ENCODE data around the gene RCAN2.
"Not testable (repeated sequence)": the region's sequence is repeated elsewhere in the genome, so short reads cannot be mapped to it uniquely, and the experiment has no call there.

The RCAN2 gene

DNA sequence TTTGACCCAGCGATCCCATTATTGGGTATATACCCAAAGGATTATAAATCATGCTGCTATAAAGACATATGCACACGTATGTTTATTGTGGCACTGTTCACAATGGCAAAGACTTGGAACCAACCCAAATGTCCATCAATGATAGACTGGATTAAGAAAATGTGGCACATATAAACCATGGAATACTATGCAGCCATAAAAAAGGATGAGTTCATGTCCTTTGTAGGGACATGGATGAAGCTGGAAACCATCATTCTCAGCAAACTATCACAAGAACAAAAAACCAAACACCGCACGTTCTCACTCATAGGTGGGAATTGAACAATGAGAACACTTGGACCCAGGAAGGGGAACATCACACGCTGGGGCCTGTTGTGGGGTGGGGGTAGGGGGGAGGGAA, 103.5 kb downstream of the RCAN2 start:
- DNase-seq (ENCODE audit: low read depth in 2 of 2) = not testable (repeated sequence)

DNA sequence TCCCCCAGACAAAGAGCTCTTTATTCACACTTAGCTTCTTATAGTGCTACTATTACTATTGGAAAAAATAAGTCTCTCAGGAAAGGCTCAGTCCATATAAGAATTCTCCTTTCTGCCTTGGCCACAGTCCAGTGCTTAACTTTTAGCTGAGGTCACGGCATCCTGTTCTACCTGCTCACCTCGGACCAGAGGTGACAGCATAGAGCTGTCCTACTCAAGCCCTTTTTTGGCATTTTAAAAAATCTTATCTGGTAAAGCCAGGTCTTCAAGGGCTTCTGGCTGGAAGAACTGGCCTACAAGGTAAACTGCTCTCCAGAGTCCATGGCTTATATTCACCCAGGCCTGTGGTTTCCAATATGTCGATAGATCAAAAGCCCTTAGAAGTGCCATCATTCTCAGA, 109.7 kb downstream of the RCAN2 start:
- DNase-seq (ENCODE audit: low read depth in 2 of 2) = no peak

DNA sequence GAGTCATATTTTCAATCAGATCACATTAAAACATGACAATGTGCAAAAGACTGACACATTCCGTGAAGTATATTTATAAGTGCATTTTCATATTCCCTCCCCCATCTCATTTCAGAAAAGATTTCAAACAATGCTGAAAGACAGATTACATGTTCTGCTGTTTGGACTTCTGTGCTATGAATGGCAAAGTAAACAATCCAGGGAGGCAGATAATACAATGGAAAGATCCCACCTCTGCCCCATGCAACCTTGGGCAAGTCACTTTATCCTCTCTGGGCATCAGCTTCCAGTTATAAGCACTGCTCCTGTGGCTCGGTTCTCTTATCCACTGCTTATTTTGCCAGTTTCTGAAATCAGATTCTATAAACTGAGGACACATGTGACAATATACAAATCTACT, 110.2 kb downstream of the RCAN2 start:
- no peak for DNase-seq (ENCODE audit: low read depth in 2 of 2)

DNA sequence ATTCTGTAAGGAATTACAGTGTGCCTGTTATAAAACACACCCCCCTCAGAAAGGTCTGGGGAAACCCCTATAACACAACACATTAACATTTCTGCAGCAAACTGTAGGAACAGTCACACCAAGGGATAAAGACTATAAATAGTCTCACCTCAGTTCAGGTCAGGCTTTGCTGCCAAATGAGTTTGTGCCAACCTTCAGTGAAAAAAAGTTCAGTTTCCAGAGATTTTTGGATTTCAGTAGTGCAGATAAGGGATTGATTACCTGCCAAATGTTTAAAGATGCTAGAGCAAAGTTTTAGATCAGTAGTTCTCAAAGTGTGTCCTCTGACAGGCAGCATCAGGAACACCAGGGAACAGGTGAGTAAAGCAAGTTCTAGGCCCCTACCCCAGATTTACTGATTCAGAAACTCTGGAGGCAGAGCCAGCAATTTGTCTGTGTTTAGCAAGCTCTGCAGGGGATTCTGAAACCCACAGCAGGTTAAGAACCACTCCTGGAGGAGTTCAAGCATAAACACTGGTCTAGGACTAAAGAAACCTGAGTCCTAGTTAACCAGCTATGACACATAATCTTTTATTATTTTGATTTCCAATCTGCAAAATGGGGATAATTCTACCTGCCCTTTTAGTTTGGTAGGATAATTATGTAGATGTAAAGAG, 111.0 kb downstream of the RCAN2 start:
- DNase-seq (ENCODE audit: low read depth in 2 of 2) = no peak

DNA sequence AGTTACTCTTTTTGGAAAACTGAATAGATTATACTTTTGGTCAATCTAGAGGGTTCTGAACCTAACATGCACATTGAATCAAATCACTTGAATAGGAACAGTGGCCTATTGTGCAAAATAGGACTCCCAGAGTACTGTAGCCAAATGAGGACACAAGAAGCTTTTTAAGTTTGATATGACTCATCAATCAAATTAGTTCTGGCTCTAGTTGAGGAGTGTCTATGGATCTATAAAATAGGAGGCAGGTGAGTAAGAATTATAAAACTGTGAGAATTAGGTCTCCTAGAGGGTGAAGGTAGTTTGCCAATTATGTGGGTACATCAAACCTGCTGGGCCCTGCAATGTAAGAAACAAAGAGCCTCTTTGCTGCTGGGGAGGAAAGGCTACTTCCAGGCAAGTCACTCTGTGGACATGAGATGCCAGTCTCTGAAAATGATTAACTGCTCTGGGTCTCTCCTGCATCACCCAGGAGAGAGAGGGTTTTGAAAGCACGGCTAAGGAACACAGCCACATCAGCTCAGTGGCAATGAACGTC, 112.3 kb downstream of the RCAN2 start:
- no peak for DNase-seq (ENCODE audit: low read depth in 2 of 2)

DNA sequence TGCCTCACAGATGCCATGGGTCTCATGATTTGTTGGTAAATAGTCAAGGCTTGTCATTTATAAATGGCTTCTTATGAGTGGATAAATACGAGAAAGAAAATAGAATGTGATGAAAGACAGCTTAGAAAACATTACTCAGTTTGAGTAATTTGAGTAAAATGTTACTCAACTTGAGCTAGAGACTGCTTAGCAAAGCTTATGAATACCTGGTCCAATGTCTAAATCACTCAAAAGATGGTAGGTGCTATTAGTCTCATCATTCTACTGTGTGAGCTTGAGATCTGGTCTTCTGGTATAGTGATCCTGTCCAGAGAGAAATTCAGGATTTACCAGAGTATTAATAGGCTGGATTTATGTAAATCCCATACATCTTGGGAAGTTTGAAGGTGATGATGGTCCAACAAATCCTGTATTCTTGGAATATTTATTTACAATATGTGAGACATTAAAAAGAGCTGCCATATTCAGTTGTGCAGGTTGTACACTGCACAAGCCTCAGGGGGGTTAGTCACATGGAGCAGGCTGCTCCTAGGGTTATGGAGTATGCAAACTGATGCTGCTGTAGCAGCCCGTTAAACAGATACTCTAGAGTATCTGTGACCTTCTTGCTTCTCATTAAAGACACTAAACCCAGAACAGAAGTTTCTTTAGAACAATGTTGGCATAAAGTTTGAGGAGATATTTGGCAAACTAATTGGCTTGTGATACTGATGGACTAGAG, 112.9 kb downstream of the RCAN2 start:
- no peak for DNase-seq (ENCODE audit: low read depth in 2 of 2)

DNA sequence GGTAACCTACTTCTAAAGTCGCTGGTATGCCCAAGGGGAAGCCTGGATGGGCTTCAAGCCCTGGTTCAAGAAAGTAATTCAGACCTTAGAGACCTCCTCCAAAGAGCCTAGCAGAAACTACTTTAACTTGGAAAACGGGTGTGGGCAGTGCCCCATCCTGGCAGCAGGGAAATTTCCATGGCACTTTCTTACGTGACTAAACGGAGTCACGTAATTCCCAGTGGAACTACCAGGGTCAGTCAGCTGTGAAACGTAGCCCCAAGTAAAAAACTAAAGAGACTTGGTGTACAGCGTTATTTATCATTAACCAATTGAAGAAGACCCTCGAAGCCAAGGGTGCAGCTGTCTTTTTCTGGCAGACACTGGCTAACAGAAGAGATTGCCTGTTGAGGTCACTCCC, 114.0 kb downstream of the RCAN2 start:
- DNase-seq (ENCODE audit: low read depth in 2 of 2) = no peak

DNA sequence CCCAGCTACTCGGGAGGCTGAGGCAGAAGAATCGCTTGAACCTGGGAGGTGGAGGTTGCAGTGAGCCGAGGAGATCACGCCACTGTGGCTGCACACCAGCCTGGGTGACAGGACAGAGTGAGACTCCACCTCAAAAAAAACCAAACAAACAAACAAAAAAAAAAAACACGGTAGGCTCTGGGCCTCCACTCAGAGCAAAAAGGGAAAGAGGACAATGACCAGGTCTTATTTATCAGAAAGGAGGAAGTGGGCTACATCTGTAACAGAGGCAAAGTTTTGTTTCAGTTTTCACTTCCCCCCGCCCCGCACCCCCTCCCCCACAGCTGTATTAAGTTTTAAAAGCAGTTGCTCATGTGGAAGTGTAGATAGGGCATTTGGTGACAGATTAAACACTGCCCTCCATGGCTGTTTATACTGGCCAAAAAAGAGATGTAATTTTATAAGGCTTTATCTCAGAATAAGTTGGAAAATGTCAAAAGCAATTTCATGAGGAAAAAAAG, 114.6 kb downstream of the RCAN2 start:
- DNase-seq (ENCODE audit: low read depth in 2 of 2) = no peak

DNA sequence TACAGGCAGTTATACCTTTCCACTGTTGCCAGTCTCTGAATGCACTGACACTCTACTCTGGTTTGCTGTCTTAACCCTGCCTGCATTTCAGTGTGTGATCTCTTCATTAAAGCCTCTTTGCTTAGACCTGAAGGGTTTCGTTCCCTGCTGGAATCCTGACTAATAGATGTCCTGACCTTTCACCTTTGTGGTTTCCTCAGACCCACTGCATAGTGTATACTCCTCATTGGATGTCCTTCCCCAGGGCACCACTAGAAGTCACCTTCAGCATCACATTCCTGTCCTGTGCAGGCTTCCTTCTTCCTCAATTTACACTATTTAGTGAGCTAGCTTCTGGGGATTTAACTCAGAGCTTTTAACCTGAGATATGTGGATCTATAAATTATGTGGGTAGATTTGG, 120.6 kb downstream of the RCAN2 start:
- DNase-seq (ENCODE audit: low read depth in 2 of 2) = no peak

DNA sequence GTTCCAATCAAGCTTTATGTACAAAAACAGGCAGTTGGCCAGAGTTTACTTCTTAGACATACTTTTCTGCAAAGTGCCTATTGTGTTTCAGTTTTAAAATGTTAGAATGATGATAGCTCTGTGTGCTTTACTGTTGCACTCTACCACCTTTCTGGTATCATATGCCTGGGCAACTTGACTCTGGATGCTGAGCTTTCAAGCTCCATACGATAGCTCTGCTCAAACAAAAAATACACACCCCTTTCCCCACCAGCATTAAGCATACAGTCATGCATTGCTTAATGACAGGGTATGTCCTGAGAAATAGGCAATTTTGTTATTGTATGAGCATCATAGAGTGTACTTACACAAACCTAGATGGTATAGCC, 123.1 kb downstream of the RCAN2 start:
- DNase-seq (ENCODE audit: low read depth in 2 of 2) = no peak

DNA sequence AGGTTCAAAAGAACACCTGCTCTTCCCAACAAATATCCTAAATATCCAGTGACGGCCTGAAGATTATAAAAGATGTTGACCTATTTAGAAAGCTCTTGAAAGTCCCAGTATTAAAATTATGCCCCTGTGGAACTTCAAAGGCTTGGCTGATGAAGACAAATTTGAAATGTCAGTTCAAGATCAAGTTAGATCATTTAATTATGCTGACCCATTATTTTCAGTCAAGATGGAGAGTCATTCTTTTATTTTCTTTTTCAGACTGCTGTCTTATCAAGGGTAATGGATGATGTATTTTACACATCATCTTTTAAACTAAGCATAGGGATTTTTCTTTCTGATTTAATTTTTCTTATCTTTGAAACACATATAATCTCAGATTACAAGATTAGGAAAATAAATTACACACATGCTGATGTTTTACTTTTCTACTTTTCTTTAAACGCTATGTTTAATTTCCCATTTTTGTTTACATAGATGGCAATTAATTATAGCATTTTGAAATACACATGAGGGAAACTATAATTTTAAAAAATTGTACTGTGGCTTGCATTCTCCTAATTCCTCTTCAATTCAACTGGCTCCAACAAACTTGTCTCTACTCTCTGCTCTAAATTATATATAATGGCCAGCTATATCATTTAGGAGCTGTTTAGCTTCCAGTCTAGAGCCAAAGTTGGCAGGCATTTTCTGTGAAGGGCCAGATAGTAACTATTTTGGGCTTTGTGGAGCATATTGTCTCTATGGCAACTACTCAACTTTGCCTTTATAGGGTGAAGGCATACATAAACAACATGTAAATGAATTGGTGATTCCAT, 123.7 kb downstream of the RCAN2 start:
- DNase-seq (ENCODE audit: low read depth in 2 of 2) = no peak

DNA sequence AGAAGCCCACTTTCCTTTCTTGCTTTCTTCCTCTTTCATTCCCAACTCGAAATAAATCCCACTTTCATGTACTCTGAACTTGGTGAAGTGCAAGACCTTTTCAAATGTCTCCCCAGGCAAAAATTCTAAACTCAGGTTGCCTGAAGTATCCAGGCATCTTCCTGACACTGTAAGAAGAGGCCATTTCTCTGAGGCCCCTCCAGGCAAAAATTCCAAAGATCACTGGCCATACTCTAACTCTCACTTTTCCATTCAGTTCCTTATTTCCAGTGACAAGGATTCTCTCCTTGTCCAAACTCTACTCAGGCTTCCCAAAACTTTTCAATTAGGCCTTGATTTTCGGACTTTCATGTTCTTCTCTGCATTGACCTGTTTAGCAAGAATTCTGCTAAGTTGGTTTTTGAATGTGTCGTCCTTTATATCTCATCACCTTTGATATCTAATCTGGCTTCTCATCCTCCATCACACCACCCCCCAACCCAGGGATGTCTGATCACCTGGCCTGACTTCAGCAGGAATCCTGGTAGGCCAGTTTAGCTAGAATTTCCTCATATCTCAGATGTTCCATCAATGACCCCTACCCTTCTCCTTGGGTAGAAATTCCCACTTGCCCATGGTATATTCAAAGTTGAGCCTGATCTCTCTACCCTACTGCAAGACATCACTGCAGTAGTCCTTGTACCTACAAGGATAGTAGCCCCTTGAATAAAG, 124.9 kb downstream of the RCAN2 start:
- DNase-seq (ENCODE audit: low read depth in 2 of 2) = no peak

DNA sequence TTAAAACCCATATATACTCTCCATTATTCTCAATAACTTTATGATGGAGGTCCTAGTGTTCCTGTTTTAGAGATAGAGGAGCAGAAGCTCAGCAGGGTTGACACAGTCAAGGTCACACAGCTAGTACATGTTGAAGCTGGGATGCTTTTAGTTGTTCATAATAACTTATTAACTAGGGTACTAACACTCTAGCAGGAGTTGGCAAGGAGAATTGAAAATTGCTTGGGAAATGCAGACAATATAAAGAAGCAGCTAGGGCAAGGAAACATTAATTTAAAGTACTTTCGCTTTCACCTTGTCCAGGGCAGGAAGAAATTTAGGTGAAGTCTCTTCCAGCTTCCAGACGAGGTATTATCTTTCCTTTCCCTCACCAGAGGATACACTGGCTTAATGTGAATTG, 133.7 kb downstream of the RCAN2 start:
- DNase-seq (ENCODE audit: low read depth in 2 of 2) = no peak

DNA sequence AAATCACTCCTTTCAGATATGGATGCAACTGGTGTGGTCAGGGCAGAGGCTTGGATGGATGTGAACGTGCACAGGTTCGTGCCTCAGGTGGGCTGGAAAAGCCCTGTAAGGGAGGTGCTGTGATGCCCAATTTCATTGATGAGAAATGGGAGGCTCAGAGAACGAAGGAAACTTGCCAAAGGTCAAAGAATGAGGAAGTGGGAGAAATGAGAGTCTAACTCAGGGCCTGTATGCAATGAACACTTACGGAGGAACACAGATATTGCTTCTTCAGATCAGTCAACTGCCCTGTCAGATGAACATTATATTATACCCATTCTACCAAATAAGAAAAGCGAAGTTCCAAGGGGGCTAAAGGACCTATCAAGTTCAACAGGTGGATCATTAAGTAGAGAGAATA, 134.7 kb downstream of the RCAN2 start:
- no peak for DNase-seq (ENCODE audit: low read depth in 2 of 2)

DNA sequence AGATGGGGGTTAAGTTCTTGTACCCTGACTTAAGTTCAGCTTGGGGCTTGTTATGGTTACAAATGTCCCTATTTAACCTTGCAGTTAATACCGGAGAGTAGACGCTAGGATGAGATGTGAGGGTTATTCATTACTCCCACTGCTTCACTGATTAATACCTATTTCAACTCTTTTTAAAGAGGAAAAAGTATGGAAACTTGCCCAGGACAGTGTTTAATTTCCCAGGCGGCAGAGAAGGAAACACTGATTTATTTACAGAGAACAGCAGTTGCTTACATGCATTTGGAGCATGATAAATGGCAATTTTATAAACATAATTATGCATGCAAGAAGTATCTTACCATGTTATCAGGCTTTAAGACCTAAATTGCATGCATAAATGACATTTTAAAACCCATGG, 137.7 kb downstream of the RCAN2 start:
- no peak for DNase-seq (ENCODE audit: low read depth in 2 of 2)

DNA sequence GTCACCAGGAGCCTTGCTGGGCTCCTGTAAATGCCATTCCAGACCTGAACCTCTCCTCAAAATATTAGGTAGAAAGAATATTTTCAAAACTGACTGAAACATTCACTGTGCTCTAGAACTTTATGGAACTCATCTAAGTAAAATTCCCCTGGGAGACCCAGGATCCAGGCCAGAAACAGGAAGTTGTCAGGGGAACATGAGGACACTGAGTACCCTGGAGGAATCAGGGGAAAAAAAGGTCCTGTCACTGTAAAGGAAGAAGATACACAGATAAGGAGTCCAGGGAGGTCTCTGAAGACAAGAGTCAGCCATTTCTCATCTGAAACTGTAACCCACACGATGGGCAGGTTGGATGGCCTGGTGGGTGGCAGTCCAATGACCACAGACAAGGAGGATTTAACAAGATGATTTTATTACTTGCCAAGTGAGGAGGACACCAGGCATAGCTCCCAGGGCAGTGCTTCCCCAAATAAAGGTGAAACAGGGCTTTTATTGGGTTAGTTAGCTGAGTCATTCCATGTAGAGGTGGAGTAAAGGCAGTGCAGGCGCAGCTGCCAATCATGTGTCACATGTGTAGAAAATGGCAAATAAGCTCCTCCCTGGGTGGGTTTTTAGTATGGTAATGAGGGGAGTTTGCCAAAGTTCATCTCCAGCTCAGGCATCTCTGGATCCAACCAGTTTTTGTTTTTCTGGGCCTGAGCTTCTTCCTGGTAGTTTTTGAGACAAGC, 138.5 kb downstream of the RCAN2 start:
- DNase-seq (ENCODE audit: low read depth in 2 of 2) = no peak

DNA sequence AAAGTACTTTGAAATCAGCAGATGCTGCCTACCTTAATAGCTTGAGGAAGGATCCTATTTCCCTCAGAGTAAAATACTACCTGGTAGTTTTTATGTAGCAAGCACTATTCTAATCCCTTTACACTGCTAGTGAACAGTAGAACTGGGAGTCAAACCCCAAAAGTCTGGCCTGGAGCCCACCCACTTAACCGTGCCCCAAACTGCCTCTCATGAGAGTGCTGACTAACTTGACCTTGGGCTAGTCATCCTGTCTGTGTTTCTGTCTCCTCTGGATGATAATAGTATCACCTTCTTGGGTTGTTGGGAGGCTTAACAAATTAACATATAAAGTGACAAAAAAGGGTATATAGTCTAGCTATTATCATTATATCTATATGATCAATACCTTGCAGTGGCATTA, 140.5 kb downstream of the RCAN2 start:
- DNase-seq (ENCODE audit: low read depth in 2 of 2) = no peak

DNA sequence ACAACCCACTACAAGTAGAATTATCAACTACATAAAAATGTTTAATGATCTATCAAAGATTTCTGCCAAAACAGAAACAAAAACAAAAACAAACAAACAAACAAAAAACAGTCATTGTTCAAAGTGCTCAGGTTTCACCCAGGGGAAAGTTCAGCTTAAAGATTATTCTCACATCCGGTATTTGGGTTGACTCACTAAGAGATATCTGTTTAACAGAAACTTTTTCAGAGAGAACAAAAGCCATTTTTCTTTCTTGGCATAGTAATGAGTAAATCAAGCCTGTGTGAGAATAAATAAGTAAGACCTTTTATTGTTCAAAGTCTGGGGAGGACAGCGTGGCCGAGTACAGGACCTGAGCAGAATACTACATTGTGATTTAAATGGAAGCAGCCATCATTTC, 143.6 kb downstream of the RCAN2 start:
- no peak for DNase-seq (ENCODE audit: low read depth in 2 of 2)

DNA sequence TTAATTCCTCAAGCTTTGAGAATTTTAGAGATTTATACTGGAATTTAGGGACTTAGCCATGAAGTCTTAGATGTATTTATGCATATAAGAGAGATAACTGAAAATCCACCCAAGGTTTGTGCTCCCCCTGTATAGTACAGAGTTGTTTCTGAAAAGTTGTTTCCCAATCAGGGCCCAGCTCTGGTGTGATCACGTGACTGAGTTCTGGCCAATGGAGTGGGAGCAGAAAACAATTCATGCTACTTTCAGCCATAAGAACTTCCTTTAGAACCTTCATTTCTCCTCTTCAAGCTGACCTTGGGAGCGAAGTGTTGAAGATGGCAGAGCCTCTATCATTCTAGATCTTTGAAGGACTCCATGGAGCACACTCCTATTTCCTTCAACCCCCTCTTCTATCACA, 151.0 kb downstream of the RCAN2 start:
- no peak for DNase-seq (ENCODE audit: low read depth in 2 of 2)

DNA sequence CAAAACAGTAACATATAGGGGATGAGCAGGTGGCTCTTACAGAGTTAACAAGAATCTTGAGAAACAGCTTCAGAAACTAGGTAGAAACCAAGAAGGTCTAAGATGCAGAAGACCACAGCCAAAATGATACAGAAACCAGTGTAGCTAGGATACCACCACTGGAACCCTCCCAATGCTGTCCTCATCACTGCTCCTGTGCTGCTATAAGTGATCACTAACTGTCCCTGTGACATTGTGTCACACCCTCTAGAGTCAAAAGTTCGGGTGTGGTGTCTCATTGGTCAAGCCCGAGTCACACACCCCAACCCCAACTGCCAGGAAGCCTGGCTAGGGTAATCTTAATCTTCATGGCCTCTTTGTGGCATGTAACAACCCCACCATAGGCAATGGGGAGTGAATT, 153.1 kb downstream of the RCAN2 start:
- DNase-seq (ENCODE audit: low read depth in 2 of 2) = no peak

DNA sequence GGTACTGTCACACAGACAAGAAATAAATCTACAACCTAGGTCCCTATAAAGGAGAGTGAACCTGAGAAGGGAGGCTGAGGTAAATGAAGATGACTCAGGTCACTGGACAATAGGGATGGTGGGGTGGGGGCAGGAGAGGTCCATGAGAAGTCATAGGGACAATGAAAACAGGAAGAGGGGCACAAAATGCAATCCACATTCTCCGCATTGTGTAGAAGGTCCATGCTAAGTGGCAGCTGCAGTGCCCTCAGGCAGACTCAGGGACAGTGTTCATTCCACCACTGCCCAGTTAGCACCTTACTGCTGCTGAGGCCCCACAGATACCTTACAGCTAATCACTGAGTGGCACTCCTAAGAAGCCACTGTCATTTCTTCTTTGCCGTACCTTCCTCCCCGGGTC, 156.8 kb downstream of the RCAN2 start:
- no peak for DNase-seq (ENCODE audit: low read depth in 2 of 2)

Measured in stimulated activated CD8-positive, alpha-beta memory T cell treated with anti-CD3 and anti-CD28 coated beads, Interleukin-2, amount 100 ng/mL, for 48 hours (primary cell).